ENCODE measurements around the gene PSTPIP2.
"Not testable (repeated sequence)": the region's sequence is repeated elsewhere in the genome, so short reads cannot be mapped to it uniquely, and the experiment has no call there.

PSTPIP2 gene

DNA sequence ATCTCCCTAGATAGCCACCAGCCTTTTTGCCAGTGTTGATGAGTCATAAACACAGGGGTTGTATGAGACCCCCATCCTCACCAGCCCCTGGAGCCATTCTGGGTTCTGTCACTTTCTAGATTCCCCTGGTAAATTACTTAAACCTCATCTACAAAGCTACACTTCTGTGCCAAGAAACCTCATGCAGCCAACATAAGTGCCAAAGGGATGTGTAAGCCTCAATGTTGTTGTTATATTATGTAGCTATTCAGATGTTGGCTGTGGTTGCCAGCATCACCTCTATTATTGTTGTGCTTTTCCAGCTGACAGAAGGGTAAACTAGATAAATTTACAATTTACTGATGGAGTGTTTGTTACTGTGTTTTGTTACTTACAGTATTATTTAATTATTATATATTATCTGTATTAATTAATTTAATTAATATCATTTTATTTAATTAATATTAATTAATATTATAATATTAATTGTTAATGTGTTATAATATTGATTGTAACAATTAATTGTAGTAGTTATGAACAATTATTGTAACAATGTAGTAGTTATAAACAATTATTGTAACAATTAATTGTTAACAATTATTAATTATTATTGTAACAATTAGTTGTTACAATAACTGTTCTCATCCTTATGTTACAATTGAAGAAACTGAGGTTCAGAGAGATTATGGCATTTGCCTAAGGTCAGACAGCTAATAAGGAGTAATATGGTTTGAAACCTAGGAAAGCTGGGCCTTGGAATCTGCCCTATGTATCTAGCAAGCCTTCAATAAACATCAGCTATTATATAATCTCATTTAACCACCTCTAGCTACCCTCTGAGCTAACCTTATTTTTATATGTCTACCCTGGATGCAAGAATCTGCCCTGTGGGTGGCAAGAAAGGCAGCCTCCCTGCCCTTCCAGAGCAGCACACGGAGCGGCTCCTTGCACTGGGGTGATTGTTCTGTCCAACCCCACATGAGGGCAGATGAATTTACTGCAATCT is 36.1 kb downstream of the PSTPIP2 start:
- no peak for DNase-seq

DNA sequence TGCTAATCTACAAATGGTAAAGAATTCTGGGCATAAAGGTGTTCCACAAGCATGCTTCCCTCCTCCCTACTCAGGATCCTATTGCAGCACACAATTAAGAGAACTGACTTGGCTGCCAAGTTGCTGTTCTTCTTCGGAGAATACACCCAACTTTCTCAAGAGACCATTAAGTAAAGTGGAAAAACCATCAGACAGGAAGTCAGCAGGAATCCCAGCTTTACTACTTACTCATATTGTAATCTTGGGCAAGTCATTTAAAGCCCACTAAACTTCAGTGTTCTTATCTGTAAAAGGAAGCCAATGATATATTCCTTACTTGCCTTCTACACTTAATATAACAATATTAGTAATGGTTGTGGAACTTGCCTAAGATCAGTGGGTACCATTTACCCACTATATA is 37.8 kb downstream of the PSTPIP2 start:
- no peak for DNase-seq

DNA sequence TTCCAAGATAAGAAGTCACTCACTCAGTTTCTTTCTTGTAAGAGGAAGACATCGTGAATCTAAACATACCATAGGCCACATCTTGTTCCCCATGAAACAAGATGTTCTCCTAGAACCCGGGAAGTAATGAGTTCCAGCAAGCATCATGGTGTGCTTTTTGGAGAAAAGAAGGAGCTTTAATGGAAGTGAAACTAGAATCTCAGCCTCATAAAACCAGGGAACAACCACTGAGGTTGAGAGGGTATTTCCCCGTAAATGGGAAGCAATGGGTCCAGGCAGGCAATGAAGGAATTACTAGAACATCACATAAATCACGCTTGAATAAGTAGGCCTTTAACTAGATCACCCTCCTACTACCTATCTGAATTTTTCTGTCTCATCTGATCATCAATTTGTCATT is 40.3 kb downstream of the PSTPIP2 start:
- no peak for DNase-seq

DNA sequence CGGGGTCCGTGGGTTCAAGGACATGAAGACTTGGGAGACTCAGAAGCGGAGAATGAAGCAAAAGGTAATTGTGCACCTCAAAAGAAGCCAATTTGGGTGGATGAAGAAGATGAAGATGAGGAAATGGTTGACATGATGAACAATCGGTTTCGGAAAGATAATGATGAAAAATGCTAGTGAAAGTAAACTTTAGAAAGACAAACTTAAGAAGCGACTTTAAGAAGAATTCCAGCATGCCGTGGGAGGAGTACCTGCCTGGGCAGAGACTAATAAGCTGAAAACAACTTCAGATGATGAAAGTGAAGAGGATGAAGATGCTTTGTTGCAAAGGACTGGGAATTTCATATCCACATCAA is 43.5 kb downstream of the PSTPIP2 start:
- no peak for DNase-seq

DNA sequence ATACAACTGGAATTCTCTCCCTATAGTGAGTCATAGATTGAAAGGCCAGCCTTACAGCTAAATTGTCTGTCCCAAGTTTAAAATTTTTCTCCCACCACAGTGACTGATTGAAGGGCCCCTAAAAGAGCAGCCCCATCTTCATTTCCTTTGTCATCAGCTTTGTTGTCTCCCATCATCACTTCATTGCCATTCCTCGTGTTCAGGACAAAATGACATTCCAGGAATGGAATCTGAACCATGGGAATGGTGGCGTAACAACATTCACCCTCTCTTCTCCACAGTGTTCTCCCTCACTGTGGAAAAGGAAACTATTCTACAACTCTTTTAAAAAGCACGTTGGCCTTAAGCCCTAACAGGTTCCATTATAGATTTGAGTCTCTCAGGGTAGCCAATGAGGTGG is 52.1 kb downstream of the PSTPIP2 start:
- no peak for DNase-seq

DNA sequence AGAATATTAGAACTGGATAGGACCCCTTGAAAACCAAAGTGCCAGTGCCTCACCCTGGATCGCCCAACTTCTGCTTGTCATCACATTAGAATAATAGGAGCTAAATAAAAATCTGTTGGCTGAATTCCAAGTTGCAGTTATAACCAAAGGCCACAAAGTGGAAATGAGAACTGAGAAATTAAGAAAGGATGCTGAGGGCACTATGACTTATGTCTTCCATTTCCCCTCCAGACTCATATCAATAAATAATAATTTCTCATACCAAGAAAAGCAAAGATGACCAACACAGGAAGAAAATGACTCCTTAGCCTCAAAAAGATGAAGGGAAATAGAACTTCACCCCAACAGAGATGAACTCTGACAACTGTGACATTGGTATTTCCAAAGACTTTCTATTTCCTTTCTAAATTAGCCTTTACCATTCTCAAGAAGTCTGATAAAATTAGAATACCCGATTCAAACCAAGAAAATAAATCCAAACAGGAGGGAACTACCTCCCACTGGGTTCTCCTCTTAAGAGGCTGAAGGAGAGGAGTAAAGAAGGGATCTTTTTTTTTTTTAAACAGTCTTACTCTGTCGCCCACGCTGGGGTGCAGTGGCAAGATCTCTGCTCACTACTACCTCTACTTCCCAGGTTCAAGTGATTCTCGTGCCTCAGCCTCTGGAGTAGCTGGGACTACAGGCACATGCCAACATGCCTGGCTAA is 58.4 kb downstream of the PSTPIP2 start:
- no peak for DNase-seq

DNA sequence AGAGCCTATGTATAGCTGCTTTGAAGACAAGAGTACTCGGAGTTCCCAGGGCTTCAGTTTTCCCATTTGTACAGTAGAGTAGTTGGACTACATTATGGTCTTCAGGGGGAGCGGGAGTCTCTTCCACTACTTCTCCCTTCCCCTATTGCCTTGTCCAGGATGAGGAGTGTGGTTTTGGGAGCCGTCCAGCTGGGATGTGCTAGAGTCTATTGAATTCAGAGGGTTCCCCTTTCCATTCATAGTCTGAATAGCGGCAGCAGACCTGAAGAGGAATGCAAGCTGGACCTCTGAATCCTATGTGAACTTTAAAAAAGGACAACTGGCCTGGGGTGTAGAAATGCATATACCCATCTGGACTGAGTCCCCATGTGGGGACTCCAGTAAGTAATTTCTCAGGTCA is 61.4 kb downstream of the PSTPIP2 start:
- DNase-seq: no peak

DNA sequence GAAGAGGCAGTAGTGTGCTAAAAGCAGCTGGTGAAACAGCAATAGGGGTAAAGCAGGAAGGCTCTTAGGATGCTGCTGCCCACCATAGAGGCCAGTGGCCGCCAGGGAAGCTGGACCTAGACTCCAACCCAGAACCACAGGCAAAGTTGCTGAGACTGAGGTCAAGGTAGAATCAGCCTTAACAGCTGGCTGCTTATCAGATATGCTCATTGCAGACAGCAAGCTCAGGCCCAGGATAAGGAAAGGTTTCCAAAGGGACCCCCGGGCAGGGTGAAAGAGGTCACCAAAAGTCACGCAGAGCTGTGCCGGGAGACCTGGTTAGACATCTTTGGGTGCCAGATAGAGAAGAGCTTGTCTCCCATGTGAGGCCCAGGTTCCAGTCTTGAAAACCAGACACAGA is 62.0 kb downstream of the PSTPIP2 start:
- DNase-seq: no peak

DNA sequence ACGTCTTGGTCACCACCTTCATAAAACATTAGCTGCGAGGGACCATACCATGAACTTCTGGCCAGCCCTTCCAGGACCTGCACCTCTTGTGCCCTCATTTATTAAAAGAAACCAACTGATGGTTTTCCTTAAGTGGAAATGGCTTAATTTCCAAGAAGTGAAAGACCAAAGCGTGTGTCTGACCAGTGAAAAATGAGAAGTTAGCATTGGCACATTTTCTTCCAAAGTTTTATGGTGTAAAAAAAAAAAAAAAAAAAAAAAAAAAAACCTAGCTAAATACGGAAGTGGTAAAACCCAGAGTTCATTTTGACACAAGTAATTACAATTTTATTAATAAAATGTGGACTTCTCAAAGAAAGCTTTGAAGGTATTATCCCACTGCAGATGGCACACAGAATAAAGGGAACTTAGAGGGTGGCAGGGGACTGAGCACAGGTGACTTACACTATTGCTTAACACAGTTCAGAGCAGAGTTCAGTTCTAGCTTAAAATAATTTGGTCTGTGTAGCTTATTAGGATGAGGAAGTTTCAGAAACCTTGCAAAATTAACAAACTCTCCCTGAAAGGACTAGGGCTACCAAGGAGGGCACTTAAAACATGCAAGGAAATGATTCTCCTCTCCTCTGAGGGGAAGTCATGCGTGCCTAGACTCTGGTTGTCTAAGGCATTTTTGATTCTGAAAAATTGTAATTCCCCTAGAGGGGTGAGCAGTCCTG is 62.8 kb downstream of the PSTPIP2 start:
- no peak for DNase-seq

DNA sequence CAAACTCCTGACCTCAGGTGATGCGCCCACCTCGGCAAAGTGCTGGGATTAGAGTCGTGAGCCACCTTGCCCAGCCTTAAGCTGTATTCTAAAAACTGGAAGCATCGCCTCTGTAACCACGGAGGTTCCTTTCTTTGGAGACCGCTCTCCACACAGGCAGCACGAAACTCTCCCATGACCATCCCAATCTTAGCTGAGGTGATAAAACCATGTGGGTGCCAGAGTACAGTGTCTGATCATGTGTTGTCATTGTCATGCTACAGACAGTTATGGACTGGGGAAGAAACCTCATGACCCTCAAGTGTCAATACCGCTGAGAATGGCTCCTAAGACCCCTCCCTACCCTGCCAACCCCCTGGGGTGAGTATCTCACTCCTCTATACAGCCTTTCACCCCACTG is 63.5 kb downstream of the PSTPIP2 start:
- no peak for DNase-seq

DNA sequence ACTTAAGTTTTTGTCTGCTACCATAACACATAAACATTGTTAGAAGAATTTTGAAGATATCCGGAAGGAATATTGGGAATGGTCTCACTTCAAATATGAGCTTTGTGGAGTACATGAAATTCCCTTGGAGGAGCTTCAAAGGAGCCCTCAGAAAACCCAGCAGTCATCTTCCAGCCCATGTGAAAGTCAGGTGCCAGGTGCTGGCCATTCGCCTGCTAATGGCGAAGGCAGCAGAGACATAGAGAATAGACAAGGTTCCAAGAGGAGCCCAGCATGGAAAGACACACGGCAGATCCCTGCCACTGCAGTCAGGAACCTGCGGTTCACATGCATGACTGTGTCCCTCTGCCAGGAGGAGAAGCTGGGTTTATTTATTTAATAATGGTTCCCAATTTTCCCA is 64.9 kb downstream of the PSTPIP2 start:
- no peak for DNase-seq

DNA sequence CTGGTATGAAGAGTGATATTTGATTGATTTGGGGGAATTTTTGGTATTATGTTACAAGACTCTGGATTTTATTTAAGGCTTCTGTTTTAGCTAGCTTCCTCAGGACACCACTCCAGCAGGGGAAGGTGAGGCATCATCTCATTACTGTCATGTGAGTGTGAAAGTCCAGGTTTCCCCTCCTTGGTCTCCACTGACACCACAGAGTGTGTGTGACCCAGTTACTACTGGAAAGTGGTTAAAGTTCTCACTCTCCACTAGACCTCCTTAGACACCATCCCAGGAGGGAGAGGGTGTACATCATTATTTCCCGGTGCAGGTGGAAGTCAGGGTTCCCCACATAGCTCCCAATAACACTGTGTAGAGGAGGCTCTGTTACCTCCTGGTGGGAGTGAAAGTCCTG is 69.1 kb downstream of the PSTPIP2 start:
- DNase-seq: no peak

DNA sequence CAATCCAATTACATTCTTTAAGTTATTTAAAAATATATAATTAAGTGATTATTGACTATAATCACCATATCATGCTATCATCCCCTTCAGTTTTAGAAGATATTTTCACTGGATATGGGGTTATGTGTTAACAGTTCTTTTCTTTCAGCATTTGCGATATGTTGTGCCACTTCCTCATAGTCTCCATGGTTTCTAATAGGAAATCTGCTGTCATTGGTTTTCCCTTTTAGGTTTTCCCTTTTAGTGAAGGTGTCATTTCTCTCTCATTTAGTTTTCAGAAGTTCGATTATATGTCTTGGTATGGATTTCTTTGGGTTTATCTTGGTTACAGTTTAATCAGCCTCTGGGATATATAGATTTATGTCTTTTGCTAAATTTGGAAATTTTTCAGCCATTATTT is 70.2 kb downstream of the PSTPIP2 start:
- no peak for DNase-seq

DNA sequence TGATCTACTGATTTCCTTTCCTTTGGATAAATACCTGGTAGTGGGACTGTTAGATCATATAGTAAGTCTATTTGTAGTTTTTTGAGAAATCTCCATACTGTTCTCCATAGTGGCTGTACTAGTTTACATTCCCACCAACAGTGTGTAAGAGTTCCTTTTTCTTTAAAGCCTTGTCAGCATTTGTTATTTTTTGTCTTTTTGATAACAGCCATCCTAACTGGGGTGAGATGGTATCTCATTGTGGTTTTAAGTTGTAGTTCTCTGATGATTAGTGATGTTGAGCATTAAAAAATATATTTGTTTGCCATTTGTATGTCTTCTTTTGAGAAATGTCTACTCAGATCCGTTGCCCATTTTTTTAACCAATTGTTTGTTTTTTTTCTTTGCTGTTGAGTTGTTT is 71.0 kb downstream of the PSTPIP2 start:
- no peak for DNase-seq

DNA sequence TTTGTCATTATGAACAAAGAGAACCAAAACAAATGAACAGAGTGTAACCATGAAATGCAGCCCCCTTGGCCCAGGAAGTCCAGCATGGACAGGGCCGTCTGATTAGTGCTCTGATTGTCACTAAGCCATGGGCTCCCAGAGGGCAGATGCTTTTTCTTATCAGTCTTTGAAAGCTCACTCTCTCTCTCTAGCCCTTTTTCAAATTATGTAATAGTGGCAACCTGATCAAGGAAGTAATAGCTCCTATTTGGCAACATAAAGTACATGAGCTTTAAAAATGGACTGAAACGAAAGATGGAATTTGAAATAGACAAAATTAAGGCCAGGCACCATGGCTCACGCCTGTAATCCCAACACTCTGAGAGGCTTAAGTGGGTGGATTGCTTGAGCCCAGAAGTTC is 72.5 kb downstream of the PSTPIP2 start:
- no peak for DNase-seq

DNA sequence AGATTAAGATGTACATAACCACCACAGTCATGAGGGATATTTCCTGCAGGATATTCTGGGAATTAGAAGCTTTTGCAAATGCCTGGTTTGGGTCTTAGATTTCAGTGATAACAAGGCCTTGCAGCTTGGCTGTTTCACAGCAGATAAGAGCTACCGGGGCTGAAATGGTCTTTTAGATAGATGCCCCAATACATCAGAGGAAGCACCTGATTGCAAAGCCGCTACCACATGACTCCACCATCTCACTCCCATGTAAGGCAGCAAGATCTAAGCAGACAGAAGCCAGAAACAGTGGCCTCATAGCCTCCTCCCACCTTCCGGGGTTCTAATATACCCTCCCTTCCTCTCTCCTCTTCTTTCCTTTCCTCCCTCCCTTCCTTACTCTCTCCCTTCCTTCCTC is 73.8 kb downstream of the PSTPIP2 start:
- DNase-seq: no peak

DNA sequence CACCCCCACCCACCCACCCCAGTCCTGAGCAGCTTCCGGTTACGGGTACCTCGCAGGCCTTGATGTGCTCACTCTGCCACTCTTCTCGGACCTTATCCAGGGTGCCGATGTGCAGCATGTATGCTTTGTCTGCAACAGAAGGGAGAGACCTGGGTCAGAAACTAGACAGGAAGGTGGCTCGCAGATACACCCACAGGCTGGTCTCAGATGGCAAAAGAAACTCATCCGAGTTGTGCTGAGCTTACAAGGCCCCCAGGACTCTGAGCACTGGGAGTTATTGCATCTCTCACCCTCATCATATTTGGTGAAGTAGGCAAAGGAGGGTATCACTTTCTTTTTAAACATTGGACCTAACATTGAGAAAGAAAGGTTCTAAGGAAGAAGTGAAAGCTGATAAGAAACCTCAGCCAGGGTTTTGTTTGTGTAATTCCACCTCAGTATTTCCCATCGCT is 74.3 kb downstream of the PSTPIP2 start:
- no peak for DNase-seq

DNA sequence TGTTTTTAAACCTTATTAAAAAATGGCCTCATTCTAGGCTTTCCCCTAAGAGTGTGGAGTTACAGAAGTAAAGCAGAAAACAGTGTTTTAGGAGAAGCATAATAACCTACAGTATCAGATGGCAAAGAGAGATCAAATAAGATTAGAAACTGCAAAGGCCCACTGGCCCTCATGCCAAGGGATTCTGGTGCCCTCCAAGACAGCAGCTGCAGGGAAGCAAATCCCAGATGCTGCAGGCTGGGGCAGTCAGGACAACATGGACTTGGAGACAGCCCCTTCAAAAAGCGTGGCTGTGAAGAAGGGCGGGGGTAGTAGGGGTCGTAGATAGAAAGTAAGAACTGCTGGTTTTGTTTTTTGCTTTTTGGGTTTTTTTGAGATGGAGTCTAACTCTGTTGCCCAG is 76.6 kb downstream of the PSTPIP2 start:
- DNase-seq: no peak

DNA sequence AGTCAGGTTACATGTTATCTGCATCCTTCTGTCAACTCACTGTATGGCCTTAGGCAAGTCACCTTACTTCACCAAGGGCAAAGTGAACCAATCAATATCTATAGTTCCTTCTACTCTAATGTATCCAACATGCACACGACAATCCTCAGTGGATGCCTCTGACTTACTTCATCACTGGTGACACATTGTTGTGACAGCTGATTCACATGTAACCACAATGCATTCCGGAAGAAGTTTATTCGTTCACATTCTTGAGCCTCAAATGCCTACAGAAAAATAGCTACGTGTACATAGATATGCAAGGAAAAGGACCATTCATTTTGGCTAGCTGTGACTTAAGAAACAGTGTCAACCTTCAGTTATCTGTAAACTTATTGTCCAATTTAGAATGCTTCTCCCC is 78.6 kb downstream of the PSTPIP2 start:
- no peak for DNase-seq

DNA sequence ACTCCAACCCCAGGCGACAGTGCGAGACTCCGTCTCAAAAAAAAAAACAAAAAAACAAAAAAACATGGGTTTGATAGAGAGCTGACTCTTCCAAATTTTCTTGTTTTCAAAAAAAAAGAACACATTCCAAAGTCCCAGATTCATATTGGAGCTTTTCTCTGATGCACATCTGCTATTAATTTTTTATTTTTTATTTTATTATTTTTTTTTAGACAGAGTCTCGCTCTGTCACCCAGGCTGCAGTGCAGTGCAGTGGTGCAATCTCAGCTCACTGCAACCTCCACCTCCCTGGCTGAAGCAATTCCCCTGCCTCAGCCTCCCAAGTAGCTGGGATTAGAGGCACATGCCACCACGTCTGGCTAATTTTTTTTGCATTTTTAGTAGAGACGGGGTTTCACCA is 79.5 kb downstream of the PSTPIP2 start:
- DNase-seq: not testable (repeated sequence)

DNA sequence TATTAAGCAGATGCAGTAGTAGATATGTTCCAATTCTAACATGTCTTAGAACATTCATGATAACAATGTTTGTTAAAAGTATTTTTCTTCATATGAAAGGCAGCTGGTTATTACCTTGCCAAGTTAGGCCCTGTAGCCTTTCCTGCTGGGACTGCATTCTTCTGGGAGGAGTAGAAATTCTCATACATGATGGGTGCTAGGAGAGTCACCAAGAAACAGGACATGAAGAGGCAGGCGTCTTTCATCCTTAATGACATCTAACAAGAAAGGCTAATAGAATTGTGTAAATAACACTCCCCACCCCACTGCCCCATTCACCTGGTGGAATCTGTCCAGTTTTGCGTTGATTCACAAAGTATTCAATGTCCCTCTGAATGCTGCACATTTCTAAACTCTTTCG is 80.3 kb downstream of the PSTPIP2 start:
- no peak for DNase-seq

DNA sequence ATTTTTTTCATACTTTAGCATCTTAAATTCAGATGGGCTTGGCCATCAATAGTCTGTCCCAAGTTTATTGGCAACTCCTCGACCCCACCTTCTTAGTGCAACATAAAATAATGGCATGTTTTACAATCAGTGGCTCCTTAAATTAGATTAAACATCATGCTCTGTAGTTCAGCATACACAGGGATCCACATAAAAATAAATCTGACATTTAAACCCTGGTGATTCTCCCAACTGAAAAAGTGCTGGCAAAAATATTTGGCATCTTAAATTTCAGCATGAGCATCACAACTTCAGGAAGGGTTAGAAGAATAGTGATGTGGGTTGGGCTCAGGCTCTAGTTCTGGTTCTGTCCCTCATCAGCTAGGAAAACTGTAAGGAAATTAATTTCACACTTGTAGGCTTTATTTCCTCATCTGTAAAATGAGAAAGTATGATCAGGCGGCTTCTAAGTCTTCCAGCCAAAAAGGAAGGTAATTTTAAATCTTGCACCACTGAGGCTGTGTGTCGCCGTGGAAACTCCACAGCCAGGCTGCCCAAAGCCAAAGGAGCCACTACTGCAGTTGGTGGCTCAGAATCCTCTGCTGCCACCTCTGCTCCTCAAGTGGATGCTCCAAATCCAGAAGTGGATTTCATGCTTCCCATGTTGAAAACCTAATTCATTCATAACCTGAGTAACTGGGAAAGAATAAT is 87.4 kb downstream of the PSTPIP2 start:
- no peak for DNase-seq

DNA sequence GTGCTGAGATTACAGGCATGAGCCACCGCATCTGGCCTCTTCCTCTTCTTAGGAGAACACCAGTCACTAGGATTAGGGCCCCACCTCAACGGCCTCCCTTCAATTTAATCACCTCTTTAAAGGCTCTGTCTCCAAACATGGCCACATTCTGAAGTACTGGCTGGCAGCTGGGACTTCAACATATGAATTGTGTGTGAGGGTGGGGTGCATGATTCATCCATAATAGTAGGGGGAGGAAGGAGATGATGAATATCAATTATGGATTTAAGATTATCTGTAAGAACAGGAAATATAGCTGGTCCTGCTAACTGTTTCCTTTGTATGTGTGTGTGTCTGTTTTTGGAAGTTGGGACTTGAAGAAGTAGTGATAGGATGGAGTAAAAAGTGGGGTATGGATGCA is 90.2 kb downstream of the PSTPIP2 start:
- no peak for DNase-seq
